GM21528 (cell line): Measurements from ENCODE around the gene HLF.
"Not testable (repeated sequence)": the region's sequence is repeated elsewhere in the genome, so short reads cannot be mapped to it uniquely, and the experiment has no call there.

Source experiments
- ATAC-seq: cut with Tn5 transposase; IDR thresholded peaks from one replicate; pipeline ENCODE4 v1.9.1; 2021; ENCODE audit warnings: mild to moderate bottlenecking, moderate library complexity; ENCODE audit not compliant: unreplicated experiment, low FRiP score

HLF gene

GRCh38 chr17:55323518-55324295 is 58.9 kb downstream of the HLF start:
- ATAC-seq, result no peak

- no peak for ATAC-seq
Observed at GRCh38 chr17:55324296-55324978, 59.7 kb downstream of the HLF start.

- no peak for ATAC-seq
Observed at GRCh38 chr17:55325406-55325805, 60.6 kb downstream of the HLF start.

GRCh38 chr17:55326030-55326429 is 61.3 kb downstream of the HLF start:
- ATAC-seq, result no peak

GRCh38 chr17:55327225-55328088 is 62.7 kb downstream of the HLF start:
- ATAC-seq, result no peak

GRCh38 chr17:55328514-55328913 is 63.8 kb downstream of the HLF start:
- not testable (repeated sequence) for ATAC-seq

GRCh38 chr17:55330344-55330933 is 65.7 kb downstream of the HLF start:
- no peak for ATAC-seq

GRCh38 chr17:55332296-55333041 is 67.7 kb downstream of the HLF start:
- ATAC-seq, result no peak

- no peak for ATAC-seq
Observed at GRCh38 chr17:55334285-55334684, 69.5 kb downstream of the HLF start.

GRCh38 chr17:55334881-55335540 is 70.3 kb downstream of the HLF start:
- no peak for ATAC-seq

GRCh38 chr17:55335625-55336024 is 70.9 kb downstream of the HLF start:
- no peak for ATAC-seq

- no peak for ATAC-seq
Observed at GRCh38 chr17:55336426-55336825, 71.7 kb downstream of the HLF start.

- ATAC-seq, result no peak
Observed at GRCh38 chr17:55340176-55340575, 75.4 kb downstream of the HLF start.

- ATAC-seq, result no peak
Observed at GRCh38 chr17:55340686-55341085, 75.9 kb downstream of the HLF start.

GRCh38 chr17:55341432-55341831 is 76.7 kb downstream of the HLF start:
- no peak for ATAC-seq

GRCh38 chr17:55342800-55343585 is 78.2 kb downstream of the HLF start:
- ATAC-seq, result no peak

- ATAC-seq, result no peak
Observed at GRCh38 chr17:55343900-55344513, 79.2 kb downstream of the HLF start.

GRCh38 chr17:55344514-55344997 is 79.8 kb downstream of the HLF start:
- no peak for ATAC-seq
